Lung (tissue), 12 donors: ENCODE data around the gene TFG. TPM values are rescaled to one million over a fixed set of nuclear protein-coding genes. Genes with fewer than 3 reads are reported as not detected.

Source experiments
- ATAC-seq: fragments of 200-7000 bp; cut with Tn5 transposase; one replicate; pipeline ENCODE4 v1.9.1; 2020; ENCODE audit warnings: moderate number of reproducible peaks; ENCODE audit not compliant: insufficient read depth, low FRiP score
- DNase-seq, 3 donors: peaks; one replicate each; pipeline ENCODE4 v3.0.0-alpha.2; 2013 to 2017
- H3K27ac ChIP-seq, 2 donors: one replicate each; pipeline ENCODE4 v1.5.1; 2013; ENCODE audit warnings: mild to moderate bottlenecking in 2 of 2, moderate library complexity in 2 of 2, control low read depth in 1 of 2, inconsistent platforms in 1 of 2, low read depth in 1 of 2, low read length in 1 of 2
- H3K27me3 ChIP-seq, 3 donors: one replicate each; pipeline ENCODE4 v1.5.1; 2013; ENCODE audit warnings: low read length in 2 of 3; ENCODE audit not compliant: control insufficient read depth in 3 of 3, insufficient read depth in 3 of 3
- H3K36me3 ChIP-seq, 4 donors: one replicate each; pipeline ENCODE4 v1.5.1; 2013; ENCODE audit warnings: low read length in 4 of 4, mild to moderate bottlenecking in 1 of 4, moderate library complexity in 1 of 4; ENCODE audit not compliant: control insufficient read depth in 4 of 4, insufficient read depth in 4 of 4
- H3K4me1 ChIP-seq, 5 donors: one replicate each; pipeline ENCODE4 v1.5.1; 2013; ENCODE audit warnings: low read length in 5 of 5, mild to moderate bottlenecking in 2 of 5, moderate library complexity in 1 of 5; ENCODE audit not compliant: control insufficient read depth in 5 of 5, insufficient read depth in 5 of 5
- H3K4me3 ChIP-seq: one replicate; pipeline ENCODE4 v1.5.1; 2013; ENCODE audit warnings: mild to moderate bottlenecking, control low read depth, moderate library complexity
- H3K9ac ChIP-seq, 2 donors: one replicate each; pipeline ENCODE4 v1.5.1; 2013; ENCODE audit warnings: low read length in 2 of 2, control low read depth in 1 of 2; ENCODE audit not compliant: insufficient read depth in 1 of 2
- H3K9me3 ChIP-seq, 4 donors: one replicate each; pipeline ENCODE4 v1.5.1; 2013; ENCODE audit warnings: low read length in 3 of 4, mild to moderate bottlenecking in 1 of 4, moderate library complexity in 1 of 4; ENCODE audit not compliant: control insufficient read depth in 4 of 4, insufficient read depth in 3 of 4
- CTCF ChIP-seq: IDR thresholded peaks from 2 replicates; pipeline ENCODE4 v1.5.1; 2012; ENCODE audit warnings: mild to moderate bottlenecking; ENCODE audit errors: control extremely low read depth, extremely low read depth
- WGBS, 2 donors: extraction: QIAGEN DNeasy Blood & Tissue Kit; methylation state at CpG; one replicate each; pipeline ENCODE4 v1.1.7; 2013; 5-methylcytosine and 5-hydroxymethylcytosine counted together
- polyA plus RNA-seq, 2 donors: library from polyadenylated mRNA; stranded (reverse); fragments of 200-250 nt; gene quantifications; one replicate each; pipeline ENCODE4 v1.2.1, GENCODE V29; 2013
- total RNA-seq, 2 donors: library from RNA; depleted of rRNA in 1 of 2; stranded (reverse); fragments of >200 nt in 1 of 2; gene quantifications; one replicate each; pipeline ENCODE4 v1.2.1, GENCODE V29; 2014 to 2021
- donor health status: control.
- donor health status: control.
- donor health status: Bipolar disorder and iron deficiency.
- donor health status: healthy.
- donor health status: DM: yes; HTN: yes; CAD: no.

TFG gene
- total and polyA plus RNA-seq, 4 donors = 38.7 to 72.7 (median 65.2) TPM

- TF ChIP-seq CTCF = no peak
- H3K27ac ChIP-seq = no peak overlapping the region
- DNase-seq = peak in 1 of 3 donors; percentile 20
Measured at GRCh38 chr3:100798012-100798411, 88.7 kb downstream of the TFG start.

More at GRCh38 chr3:100798012-100798411, 88.7 kb downstream of the TFG start:
- no peaks in the 10 kb centered on the region for H3K36me3 ChIP-seq
- no peak overlapping the region for H3K9ac ChIP-seq
- WGBS, 2 donors = 58 to 65% methylated on average over 1 of the region's 1 CpG
- H3K4me1 ChIP-seq = peaks cover 0 to 10% (median 2%) of the 10 kb centered on the region in 5 donors
- H3K27me3 ChIP-seq = no peaks in the 10 kb centered on the region
- ATAC-seq = no peak
- no peaks in the 10 kb centered on the region for H3K9me3 ChIP-seq
- H3K4me3 ChIP-seq = no peak overlapping the region

Other genes starting within 250 kb of the TFG start
- gene TMEM45A, start 216.9 kb upstream of the TFG start, total RNA-seq = 10 to 100 TPM; 27.3 to 37.6 TPM
- 10 to 100 TPM in 1 of 2 donors, 1 to 10 TPM in 1; 7.8 to 24.6 TPM for gene TMEM45A, start 216.9 kb upstream of the TFG start, polyA plus RNA-seq
- not detected for gene ADGRG7, start 99.9 kb upstream of the TFG start, total RNA-seq
- gene ADGRG7, start 99.9 kb upstream of the TFG start, polyA plus RNA-seq = not detected